ENCODE measurements around the gene ZMIZ2.

DNA sequence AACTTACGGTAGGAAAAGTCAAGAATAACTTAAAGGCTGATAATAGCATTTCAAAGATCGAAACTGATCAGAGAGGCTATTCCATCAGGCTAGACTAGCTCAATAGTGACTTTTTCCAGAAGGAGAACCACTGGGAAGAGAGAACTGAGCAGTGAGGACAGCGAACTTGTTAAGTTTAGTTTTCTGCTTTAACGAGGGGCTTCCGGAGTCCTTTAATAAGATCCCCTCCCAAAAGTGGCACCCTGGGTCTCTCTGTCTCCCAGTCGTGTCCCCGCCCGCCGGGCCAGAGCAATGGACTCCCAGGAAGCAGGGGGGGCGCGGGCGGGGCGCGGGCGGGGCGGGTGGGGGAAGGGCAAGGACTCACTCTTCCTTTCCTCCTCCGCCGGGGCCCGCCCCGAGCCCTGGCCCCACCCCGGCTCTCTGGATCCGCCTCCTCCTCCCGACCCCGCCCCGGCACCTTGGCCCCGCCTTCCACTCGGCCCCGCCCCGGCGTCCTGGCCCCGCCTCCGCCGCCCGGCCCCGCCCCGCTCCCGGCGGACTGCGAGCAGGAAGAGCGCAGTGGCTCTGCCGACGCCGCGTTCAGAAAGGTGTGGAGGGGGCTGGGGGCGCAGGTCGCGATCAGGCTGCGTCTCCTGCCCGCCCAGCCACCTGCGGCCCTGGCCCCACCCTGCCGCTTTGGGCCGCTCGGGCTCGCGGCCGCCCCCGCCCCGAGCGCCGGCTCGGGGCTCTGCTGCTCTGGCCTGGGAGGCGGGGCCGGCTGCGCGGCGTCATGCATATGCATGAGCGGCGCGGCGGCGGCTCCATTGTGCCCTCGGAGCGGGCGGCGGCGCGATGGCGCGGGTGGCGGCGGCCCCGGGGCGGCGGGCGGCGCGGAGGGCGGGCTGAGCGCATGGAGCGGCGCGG lies at the start of gene ZMIZ2:
- TF ChIP-seq, protein P1, sequence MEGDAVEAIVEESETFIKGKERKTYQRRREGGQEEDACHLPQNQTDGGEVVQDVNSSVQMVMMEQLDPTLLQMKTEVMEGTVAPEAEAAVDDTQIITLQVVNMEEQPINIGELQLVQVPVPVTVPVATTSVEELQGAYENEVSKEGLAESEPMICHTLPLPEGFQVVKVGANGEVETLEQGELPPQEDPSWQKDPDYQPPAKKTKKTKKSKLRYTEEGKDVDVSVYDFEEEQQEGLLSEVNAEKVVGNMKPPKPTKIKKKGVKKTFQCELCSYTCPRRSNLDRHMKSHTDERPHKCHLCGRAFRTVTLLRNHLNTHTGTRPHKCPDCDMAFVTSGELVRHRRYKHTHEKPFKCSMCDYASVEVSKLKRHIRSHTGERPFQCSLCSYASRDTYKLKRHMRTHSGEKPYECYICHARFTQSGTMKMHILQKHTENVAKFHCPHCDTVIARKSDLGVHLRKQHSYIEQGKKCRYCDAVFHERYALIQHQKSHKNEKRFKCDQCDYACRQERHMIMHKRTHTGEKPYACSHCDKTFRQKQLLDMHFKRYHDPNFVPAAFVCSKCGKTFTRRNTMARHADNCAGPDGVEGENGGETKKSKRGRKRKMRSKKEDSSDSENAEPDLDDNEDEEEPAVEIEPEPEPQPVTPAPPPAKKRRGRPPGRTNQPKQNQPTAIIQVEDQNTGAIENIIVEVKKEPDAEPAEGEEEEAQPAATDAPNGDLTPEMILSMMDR (IDR thresholded peaks at IDR 0.05; ENCODE audit: insufficient read depth, low read depth, low read length) = no peak
- no peak for TF ChIP-seq EZH2 (IDR thresholded peaks at IDR 0.05; ENCODE audit: insufficient read depth, low read length)
